Measurements from ENCODE around the gene RGMB. TPM values are rescaled to one million over a fixed set of nuclear protein-coding genes. Genes with fewer than 3 reads are reported as not detected.
"Not testable (repeated sequence)": the region's sequence is repeated elsewhere in the genome, so short reads cannot be mapped to it uniquely, and the experiment has no call there.

RGMB gene, protein sequence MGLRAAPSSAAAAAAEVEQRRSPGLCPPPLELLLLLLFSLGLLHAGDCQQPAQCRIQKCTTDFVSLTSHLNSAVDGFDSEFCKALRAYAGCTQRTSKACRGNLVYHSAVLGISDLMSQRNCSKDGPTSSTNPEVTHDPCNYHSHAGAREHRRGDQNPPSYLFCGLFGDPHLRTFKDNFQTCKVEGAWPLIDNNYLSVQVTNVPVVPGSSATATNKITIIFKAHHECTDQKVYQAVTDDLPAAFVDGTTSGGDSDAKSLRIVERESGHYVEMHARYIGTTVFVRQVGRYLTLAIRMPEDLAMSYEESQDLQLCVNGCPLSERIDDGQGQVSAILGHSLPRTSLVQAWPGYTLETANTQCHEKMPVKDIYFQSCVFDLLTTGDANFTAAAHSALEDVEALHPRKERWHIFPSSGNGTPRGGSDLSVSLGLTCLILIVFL
- 10 to 100 TPM; 15.4 to 15.6 TPM for total RNA-seq
- long read RNA-seq, transcript RGMB-207 (3 exons, 2,052 nt): major isoform, 7 of 16 reads
- long read RNA-seq, partial matches to known transcripts: 0 of 16 reads
- long read RNA-seq, other reads (novel, unspliced or antisense): 9 of 16 reads

DNA sequence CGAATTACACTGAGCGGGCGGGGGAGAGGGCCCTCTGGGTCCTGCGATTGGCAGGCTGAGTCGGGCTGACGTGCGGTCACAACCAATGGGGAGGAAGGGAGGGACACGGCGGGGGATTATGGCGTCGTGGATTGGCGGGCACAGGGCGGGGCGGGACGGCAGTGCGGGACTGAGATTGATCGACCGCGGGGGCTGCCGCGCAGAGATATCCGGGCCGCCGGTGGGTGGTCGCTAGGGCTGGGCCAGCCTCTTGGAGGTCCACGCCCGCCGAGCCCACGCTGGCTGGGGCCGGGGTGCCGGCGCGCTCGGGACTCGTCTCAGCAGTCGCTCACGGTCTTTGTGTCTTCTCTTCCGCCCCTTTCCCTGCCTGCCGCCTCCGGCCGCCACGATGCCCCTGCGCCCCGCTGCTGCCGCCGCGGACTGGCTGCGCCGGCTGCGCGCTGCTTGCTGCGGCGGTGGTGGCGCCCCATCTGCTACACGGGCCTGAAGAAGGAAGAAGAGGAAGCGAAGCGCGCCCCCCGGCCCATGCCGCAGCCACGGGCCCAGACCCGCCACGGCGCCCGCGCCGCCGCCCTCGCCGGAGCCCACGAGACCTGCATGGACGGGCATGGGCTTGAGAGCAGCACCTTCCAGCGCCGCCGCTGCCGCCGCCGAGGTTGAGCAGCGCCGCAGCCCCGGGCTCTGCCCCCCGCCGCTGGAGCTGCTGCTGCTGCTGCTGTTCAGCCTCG lies at the start of gene RGMB:
Gene RGMB (plus strand): TSS at position 200 of the 728 bp plus-strand sequence. CDS start 408 bp downstream, at position 608.
- intact Hi-C loops (cut with DNase I): loop anchor here in 1 of 2 donors (10.0 kb wide), 1 partner anchor 1589 kb away; the partner anchor contains the start of gene RIOK2
- ATAC-seq: peak; percentile 95 to 96
- peak; percentile 99 for DNase-seq

DNA sequence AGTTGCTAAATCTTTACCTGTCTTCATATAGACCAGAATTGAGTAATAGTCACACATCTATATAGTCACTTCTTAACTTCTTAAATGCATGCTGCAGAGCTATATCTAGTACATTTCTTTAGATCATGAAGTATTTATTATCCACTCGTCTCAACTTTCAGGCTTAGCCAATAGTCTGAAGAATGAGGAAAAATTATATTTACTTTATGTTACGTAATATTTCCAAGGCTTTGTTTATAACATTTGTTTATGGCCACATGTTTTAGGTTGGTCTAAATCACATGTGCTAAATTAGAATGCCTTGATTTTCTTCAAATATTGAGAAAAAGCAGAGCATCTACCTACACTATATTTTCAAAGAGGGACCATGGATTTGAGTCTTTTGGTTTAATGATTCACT lies 47.2 kb upstream of the RGMB start:
- DNase-seq (no peak), ATAC-seq (no peak)
- intact Hi-C loops (cut with DNase I): no loop called here

DNA sequence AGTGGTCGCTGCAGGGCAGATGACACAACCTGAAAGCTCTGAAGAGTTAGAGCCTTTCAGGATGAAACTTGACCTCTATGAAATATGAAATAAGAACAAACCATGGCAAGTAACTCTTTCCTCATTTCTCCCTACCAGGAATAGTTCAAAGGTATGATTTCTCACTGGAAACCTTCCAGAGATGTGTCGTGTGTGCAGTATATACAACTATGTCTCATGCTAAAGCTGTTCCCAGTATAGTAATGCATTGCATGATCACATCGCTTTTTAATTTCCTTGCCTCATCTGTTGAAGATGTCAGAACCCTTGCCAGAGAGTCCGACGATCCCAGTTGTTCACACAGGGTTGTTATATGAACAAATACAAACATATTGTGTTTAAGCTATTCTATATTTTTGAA lies 45.8 kb upstream of the RGMB start:
- no peak for ATAC-seq
- DNase-seq: no peak
- intact Hi-C loops (cut with DNase I): no loop called here

DNA sequence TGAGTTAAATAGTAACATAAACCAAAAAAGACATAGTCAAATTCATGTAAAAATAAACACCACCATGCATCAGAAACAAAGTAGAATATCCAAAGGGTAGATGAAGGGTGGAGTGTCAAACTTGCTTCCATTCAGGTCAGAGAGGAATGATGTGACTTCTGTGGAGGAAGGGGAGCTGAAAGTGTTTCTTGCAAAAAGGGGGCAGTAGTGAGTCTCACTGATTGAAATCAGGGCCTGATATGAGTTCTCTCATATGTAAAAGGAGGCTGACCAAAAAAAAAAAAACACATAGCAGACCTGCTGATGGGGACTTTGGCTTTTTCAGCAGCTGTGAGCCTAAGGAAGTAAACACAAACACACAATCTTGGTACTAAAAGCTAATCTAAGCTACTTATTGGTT lies 38.8 kb upstream of the RGMB start:
- no peak for ATAC-seq
- no peak for DNase-seq
- intact Hi-C loops (cut with DNase I): loop anchor here in 1 of 2 donors (10.0 kb wide), 1 partner anchor 160 kb away; no protein-coding TSS in a partner anchor

- no peak for DNase-seq
- peak in 1 of 2 donors; percentile 53 for ATAC-seq
- intact Hi-C loops (cut with DNase I): loop anchor here in 1 of 2 donors (10.0 kb wide), 1 partner anchor 161 kb away; no protein-coding TSS in a partner anchor
Observed at GRCh38 chr5:98735806-98736507, 37.5 kb upstream of the RGMB start.

DNA sequence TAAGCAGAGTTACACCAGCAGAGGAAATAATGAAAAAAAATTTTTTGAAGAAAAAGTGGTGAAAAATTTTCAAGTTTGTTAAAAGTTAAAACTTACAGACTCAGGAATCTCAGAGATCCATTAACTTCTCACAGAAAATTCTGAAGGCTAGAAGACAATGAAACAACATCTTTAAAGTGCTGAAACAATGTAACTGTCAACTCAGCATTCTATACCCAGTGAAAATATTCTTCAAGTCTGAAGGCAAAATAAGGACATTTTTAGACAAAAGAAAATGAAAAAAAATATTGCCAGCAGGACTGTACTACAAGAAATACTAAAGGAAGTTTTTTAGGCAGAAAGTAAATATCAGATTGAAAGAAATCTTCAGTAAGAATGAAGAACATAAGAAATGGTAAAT lies 36.7 kb upstream of the RGMB start:
- ATAC-seq: no peak

DNA sequence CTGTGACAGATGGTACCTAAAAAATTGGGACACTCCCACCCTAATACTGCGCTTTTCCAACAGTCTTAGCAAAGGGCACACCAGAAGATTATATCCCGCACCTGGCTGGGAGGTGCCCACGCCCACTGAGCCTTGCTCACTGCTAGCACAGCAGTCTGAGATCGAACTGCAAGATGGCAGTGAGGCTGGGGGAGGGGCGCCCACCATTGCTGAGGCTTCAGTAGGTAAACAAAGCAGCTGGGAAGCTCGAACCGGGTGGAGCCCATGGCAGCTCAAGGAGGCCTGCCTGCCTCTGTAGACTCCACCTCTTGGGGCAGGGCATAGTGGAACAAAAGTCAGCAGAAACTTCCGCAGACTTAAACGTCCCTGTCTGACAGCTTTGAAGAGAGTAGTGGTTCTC lies 36.0 kb upstream of the RGMB start:
- not testable (repeated sequence) for DNase-seq, ATAC-seq
- intact Hi-C loops (cut with DNase I): loop anchor here in 1 of 2 donors (10.0 kb wide), 1 partner anchor 163 kb away; no protein-coding TSS in a partner anchor

More for the DNA sequence above, 36.7 kb upstream of the RGMB start:
- intact Hi-C loops (cut with DNase I): loop anchor here in 1 of 2 donors (10.0 kb wide), 1 partner anchor 162 kb away; no protein-coding TSS in a partner anchor
- no peak for DNase-seq

GRCh38 chr5:98738481-98739149 lies 34.8 kb upstream of the RGMB start:
- intact Hi-C loops (cut with DNase I): loop anchor here in 1 of 2 donors (10.0 kb wide), 1 partner anchor 164 kb away; no protein-coding TSS in a partner anchor
- DNase-seq, ATAC-seq: not testable (repeated sequence)

DNA sequence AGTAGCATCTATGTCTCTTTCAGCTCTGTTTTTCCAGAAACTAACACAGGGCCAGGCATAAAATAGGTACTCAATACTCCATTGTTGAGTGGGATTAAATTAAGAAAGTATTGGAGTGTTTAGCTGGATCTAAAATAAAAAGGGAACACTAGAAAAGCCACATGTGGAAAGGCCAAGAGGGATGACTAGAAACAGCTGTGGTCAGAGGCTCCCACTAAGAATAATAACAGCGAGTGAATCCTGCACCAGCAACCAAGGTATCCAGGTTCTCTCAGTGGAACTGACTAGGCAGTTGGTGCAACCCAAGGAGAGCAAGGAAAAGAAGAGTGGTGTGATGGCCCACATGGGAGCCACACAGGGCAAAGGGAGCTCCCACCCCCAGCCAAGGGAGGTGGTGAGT lies 31.5 kb upstream of the RGMB start:
- no peak for ATAC-seq
- no peak for DNase-seq
- intact Hi-C loops (cut with DNase I): no loop called here

DNA sequence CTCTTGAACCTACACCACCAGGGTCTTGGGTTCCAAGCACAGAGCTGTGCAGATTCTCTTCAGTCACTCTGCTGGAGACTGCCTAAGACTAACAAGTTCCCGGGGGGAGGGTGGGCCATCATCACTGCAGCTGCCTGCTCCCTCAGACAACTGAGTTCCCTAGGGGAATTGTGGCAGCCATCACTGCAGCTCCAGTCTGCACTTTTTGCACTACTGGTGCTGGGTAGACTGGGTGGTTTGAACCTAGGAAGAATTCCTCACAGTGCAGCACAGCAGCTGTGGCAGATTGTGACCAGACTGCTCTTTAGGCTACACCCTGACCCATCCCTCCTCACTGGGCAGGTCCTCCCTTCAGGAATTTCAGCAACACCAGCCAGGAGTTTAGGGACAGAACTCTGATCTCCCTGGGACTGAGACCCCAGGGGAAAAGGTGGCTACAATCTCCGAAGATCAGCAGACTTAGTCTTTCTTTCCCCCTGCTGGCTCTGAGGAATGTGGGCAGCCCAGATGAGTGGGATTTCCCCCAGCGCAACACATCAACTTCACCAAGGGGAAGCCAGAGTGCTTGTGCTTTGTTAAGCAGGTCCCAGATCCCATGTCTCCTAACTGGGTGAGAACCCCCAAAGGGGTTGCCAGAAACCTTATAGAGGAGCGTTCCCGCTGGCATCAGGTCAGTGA lies 30.9 kb upstream of the RGMB start:
- intact Hi-C loops (cut with DNase I): no loop called here
- no peak for ATAC-seq
- DNase-seq: no peak

GRCh38 chr5:98748259-98748658 lies 25.2 kb upstream of the RGMB start:
- DNase-seq; ATAC-seq; intact Hi-C loops (cut with DNase I): not testable (repeated sequence)

GRCh38 chr5:98749046-98749445 lies 24.4 kb upstream of the RGMB start:
- DNase-seq (no peak), ATAC-seq (no peak)
- intact Hi-C loops (cut with DNase I): no loop called here

DNA sequence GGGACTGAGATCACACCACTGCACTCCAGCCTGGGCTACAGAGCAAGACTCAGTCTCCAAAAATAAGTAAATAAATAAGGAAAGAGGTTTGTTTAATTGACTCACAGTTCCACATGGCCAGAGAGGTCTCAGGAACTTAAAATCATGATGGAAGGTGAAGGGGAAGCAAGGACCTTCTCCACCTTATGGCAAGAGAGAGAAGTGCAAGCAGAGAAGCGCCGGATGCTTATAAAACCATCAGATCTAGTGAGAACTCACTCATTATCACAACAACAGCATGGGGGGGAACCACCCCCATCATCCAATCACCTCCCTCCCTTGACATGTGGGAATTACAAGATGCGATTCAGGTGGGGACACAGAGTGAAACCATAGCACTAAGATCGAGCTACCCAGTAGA lies 22.8 kb upstream of the RGMB start:
- DNase-seq: no peak
- intact Hi-C loops (cut with DNase I): no loop called here
- no peak for ATAC-seq

DNA sequence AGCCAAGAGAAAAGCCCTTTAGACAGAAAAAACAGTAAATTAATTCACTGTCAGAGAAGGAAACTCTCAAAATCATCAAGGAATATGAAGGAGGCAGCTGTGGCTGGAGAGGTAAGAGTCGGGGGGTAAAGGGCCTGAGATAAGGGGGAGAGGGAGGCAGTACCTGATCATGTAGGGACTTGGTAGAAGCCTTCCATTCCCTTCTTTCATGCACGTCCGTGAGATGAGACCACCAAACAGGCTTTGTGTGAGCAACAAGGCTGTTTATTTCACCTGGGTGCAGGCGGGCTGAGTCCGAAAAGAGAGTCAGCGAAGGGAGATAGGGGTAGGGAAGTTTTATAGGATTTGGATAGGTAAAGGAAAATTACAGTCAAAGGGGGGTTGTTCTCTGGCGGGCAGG lies 21.1 kb upstream of the RGMB start:
- DNase-seq; intact Hi-C loops (cut with DNase I); ATAC-seq: not testable (repeated sequence)

GRCh38 chr5:98752801-98753200 lies 20.7 kb upstream of the RGMB start:
- ATAC-seq; intact Hi-C loops (cut with DNase I); DNase-seq: not testable (repeated sequence)

- intact Hi-C loops (cut with DNase I): no loop called here
- no peak for DNase-seq
Observed at GRCh38 chr5:98753507-98753906, 20.0 kb upstream of the RGMB start.

DNA sequence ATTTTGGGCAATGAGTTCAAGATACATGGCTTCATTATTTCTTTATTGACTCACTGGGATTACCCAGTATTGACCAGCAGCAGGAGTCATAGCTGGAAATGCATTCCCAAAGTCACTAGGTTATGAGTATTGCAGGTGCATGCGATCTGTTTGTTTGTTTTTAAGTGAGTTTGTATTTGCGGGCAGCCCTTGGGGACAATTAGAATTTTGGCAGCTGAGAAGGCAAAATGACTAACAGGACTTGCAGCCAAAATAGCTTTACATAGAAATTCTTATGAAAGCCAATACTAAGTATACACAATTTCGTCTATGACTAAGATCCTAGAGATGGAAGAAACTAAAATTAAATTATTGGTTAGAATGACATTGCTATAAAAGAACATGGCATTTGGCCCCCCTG lies 18.1 kb upstream of the RGMB start:
- DNase-seq (no peak), ATAC-seq (no peak)
- intact Hi-C loops (cut with DNase I): no loop called here

More at GRCh38 chr5:98753507-98753906, 20.0 kb upstream of the RGMB start:
- no peak for ATAC-seq

- intact Hi-C loops (cut with DNase I): no loop called here
- ATAC-seq: no peak
Observed at GRCh38 chr5:98757978-98758377, 15.5 kb upstream of the RGMB start.

More at GRCh38 chr5:98757978-98758377, 15.5 kb upstream of the RGMB start:
- no peak for DNase-seq

All from left cardiac atrium (tissue), 4 donors.